GM23248 (cell line): Measurements from ENCODE around the gene ATP1B3.

ENCODE experiments used
- EZH2 ChIP-seq: fragments of 200-600 bp; sonication (generic); IDR thresholded peaks from 2 replicates; pipeline ENCODE4 v1.6.1; 2018; ENCODE audit warnings: antibody characterized with exemption, mild to moderate bottlenecking; ENCODE audit not compliant: insufficient read depth, poor library complexity, severe bottlenecking
- EZH2phosphoT487 ChIP-seq: fragments of 200-600 bp; sonication (generic); IDR thresholded peaks from 2 replicates; pipeline ENCODE4 v1.6.1; 2018; ENCODE audit warnings: antibody characterized with exemption, moderate library complexity, mild to moderate bottlenecking, low read depth; ENCODE audit not compliant: insufficient read depth

- TF ChIP-seq EZH2 (no peak), EZH2phosphoT487 (no peak)
These were observed at the start of gene ATP1B3 for GRCh38 chr3:141876381-141876890.
